Activated T-cell treated with anti-CD3 and anti-CD28 coated beads, Interleukin-2, amount 50 U/mL, for 24 hours (primary cell): ENCODE data around the gene FIBCD1.

ENCODE experiments used
- DNase-seq: peaks from one replicate; pipeline ENCODE4 v3.0.0-alpha.2; 2020
- H3K27ac Mint-ChIP-seq: 2 replicates; pipeline ENCODE4 v1.8.0; 2020; ENCODE audit warnings: mild to moderate bottlenecking, mixed read lengths
- H3K27me3 Mint-ChIP-seq: 2 replicates; pipeline ENCODE4 v1.8.0; 2020; ENCODE audit warnings: mixed read lengths
- H3K36me3 Mint-ChIP-seq: 2 replicates; pipeline ENCODE4 v1.8.0; 2020; ENCODE audit warnings: low read depth, mixed read lengths
- H3K4me1 Mint-ChIP-seq: 2 replicates; pipeline ENCODE4 v1.8.0; 2020; ENCODE audit warnings: low read depth, mixed read lengths
- H3K4me3 Mint-ChIP-seq: 2 replicates; pipeline ENCODE4 v1.8.0; 2020; ENCODE audit warnings: mild to moderate bottlenecking, moderate library complexity, mixed read lengths
- H3K9me3 Mint-ChIP-seq: 2 replicates; pipeline ENCODE4 v1.8.0; 2020; ENCODE audit warnings: mixed read lengths

FIBCD1 gene

DNA sequence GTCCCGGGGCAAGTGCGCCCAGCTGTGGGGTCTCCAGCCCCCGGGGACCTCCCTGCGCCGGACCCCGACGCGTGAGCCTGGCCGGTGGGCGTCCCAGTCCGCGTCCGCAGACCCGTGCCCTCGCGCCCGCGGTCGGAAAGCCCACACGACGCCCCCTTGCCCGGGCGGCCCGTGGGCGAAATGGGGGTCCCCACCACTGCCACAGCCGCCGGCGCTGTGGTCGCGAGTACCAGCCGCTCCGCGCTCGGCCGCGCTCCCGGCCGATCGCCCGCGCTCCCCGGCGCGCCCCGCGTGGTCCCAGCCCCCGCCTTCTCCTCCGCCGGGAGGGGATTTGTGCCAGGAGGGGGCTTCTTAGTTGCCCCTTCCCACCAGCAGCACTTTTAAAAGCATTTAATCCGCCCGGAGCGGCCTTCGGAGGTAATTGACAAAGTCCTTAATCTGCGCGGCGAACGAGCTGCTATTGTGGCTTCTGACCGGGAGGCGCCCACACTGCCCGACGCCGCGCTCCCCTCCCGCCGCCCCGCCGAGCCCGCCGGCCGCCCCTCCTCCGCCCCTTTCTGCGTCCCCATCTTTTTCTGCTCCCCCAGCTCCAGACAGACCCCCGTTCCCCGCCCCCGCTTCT, 469 bp upstream of the FIBCD1 start:
- H3K4me1 Mint-ChIP-seq: peaks cover 9% of the 10 kb centered on the region
- peaks cover 79% of the 10 kb centered on the region for H3K27me3 Mint-ChIP-seq
- H3K4me3 Mint-ChIP-seq: peak overlapping the region; percentile 29
- DNase-seq: no peak
- no peak overlapping the region for H3K27ac Mint-ChIP-seq
- no peaks in the 10 kb centered on the region for H3K36me3 Mint-ChIP-seq
- H3K9me3 Mint-ChIP-seq: no peaks in the 10 kb centered on the region

DNA sequence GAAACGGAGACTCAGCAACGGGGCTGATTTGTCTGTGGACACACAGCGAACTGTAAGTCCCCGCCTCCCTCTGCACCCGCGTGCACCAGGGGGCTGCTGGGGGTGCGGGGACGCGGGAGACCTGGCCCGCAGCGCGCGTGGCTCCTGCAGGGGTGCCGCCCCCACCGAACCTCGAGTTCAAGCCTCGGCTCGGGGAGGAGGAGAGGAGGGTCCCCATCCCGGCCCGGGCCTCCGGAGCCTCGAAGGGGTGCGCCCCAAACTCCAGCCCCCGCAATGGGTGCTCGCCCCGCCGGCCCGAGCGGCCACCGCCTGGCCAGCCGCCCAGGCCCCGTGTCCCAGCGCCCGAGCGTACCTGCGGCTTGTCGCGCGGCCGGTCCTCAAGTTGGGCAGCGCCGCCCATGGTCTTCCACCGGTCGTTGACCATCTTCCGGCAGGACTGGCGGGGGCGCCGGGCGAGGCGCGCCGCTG, 829 bp downstream of the FIBCD1 start:
- Mint-ChIP-seq H3K4me3 (no peak overlapping the region), H3K27me3 (peaks cover 82% of the 10 kb centered on the region), H3K27ac (no peak overlapping the region), H3K9me3 (no peaks in the 10 kb centered on the region), H3K4me1 (peaks cover 9% of the 10 kb centered on the region), H3K36me3 (no peaks in the 10 kb centered on the region)
- DNase-seq: no peak

DNA sequence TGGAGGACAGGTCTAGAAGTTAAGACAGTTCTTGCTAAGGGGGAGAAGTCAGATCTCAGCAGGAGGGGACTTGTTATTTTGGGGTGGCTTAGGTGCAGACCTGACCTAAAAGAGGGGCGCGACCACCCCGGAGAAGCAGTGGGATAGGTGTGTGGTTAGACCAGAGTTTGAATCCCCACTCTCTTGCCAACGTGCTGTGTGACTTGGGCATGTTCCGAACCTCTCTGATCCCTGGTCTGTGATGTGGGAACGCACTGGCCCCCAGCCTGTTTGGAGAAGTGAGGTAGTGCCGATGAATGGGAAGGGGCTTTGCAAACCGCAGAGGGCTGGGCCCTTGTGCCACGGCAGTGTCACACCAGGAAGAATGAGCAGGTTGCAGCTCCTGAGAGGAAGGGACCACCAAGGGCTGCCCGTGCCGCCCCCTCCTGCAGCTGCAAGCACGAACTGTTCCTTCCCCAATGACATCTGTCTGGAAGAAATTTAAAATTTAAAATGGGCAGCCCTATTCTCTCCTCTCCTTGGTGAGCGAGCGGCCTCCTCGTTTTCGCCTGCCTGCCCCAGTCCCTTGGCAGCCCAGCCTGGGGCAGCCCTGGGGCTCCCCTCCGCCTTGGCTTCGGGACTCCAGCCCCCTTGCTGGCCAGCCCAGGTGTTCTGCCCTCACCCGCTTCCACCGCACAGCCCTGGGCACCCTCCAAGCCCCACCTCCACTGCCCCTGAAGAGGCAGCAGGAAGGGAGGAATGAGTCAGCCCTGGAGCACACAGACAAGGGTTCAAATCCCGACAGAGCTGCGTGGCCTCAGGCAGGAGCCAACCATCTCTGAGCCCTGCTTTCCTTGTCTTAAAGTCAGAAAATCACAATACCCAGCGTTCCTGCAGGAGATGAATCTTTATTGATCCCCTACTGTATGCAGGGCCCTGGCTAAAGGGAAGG, 1.6 kb downstream of the FIBCD1 start:
- Mint-ChIP-seq H3K36me3 (no peaks in the 10 kb centered on the region), H3K4me3 (no peak overlapping the region), H3K27me3 (peaks cover 82% of the 10 kb centered on the region), H3K9me3 (no peaks in the 10 kb centered on the region), H3K4me1 (peaks cover 9% of the 10 kb centered on the region), H3K27ac (no peak overlapping the region)
- no peak for DNase-seq

DNA sequence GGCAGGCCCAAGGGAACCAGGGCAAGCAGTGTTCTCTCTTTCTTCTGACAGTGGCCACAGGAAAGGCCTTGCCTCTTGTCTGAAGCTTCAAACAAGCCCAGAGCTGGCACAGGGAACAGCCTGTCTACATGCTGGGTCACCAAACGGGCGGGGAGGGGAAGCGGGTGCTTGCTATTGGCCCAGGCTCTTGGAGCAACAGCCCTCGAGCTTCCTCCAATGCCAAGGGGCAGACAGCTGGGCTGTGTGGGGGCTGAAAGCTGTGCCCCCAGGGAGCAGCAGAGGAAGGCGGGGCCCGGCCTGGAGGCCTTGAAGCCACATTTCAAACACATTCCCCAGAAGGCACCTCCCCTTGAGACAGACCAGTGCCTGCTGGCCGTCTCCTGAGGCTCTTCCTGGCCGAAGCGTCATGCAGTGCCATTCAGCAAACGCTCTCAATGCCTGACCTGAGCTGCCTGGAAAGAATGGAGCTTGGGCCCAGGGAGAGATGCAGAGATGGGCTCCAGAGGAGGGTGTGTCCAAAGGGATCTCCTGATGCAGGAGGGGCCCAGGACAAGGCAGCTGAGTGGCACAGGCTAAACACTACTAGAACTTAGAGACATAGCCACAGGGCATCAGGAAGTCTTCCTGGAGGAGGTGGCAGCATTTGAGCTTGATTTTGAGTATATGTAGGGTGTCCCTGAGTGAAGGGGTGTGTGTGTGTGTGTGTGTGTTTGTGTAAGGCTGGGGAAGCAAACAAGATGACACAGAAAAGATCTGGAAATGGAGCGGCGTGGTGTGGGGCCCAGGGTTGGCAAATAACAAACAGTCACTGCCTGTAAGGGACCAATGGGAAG, 2.5 kb downstream of the FIBCD1 start:
- H3K36me3 Mint-ChIP-seq: no peaks in the 10 kb centered on the region
- peaks cover 9% of the 10 kb centered on the region for H3K4me1 Mint-ChIP-seq
- no peak overlapping the region for H3K4me3 Mint-ChIP-seq
- H3K9me3 Mint-ChIP-seq: no peaks in the 10 kb centered on the region
- DNase-seq: no peak
- H3K27me3 Mint-ChIP-seq: peaks cover 81% of the 10 kb centered on the region
- H3K27ac Mint-ChIP-seq: no peak overlapping the region

DNA sequence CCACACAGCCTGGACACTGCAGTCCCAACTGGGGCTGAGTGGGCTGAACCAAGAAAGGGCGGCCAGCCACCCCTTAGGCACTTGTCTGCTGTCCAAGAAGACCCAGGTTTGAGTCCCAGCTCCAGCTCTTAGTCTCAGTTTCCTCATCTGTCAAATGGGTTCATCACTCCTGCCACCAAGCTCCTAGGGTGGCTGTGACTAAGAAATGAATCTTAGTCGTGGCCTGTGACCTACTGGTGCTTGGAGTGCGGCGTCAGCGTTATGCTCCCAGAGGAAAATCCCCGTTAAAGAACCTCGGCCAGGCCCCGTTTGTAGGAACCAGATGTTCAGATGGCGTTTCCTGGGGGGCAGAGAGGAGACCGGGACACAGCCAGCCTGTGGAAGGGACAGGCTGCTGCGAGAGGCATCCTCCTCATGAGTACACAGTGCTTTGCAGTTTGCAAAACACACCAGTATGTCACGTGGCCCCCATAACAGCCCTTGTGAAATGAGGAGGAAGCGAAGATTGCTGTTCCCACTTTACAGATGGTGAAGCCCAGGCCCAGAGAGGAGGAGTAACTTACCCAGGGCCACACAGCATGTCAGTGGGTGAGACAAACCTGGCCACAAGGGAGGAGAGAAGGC, 3.3 kb downstream of the FIBCD1 start:
- no peak overlapping the region for H3K27ac Mint-ChIP-seq
- no peak overlapping the region for H3K4me3 Mint-ChIP-seq
- DNase-seq: no peak
- peaks cover 73% of the 10 kb centered on the region for H3K27me3 Mint-ChIP-seq
- peaks cover 6% of the 10 kb centered on the region for H3K4me1 Mint-ChIP-seq
- H3K9me3 Mint-ChIP-seq: no peaks in the 10 kb centered on the region
- no peaks in the 10 kb centered on the region for H3K36me3 Mint-ChIP-seq

DNA sequence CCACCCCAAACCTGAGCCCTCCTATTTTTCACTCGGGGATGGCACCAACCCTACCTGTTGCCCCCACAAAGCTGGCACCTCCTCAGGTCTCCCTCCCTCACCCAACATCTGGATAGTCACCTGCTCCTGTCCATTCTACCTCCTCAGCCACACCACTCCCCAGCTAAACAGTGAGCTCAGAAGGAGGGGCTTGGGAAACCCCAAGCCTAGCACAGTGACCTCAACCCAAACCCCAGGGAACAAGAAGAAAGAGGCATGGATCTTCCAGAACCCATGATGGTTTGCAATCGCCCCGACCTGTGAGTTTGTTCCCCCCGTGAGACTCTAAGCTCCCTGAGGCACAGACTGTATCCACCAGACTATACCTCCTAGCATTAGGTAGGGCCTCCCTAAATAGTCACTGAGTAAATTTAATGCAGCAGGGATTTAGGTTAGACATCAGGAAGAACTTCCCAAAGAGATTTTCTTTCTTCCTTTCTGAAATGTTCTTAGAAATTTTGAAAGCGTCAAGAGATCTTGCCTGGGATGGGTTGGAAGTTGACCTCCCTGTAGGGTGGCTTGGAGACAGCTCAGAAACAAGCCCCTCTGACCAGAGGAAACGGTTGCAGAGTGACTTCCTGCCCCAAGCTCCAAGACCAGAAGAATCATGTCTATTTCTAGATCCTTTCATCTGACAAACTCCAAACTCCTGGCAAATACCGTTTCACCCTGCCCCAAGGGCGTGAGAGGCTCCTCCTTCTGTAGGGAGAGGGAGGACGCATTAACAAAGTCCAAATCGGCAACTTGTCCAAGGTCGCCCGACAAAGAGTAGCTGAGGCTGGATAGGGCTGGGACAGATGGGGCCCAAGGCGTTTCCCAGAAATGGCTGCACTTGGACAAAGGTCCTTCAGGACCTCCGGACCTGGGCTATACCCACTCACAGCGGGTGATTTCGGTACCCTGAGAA, 4.1 kb downstream of the FIBCD1 start:
- H3K4me3 Mint-ChIP-seq: no peak overlapping the region

DNA sequence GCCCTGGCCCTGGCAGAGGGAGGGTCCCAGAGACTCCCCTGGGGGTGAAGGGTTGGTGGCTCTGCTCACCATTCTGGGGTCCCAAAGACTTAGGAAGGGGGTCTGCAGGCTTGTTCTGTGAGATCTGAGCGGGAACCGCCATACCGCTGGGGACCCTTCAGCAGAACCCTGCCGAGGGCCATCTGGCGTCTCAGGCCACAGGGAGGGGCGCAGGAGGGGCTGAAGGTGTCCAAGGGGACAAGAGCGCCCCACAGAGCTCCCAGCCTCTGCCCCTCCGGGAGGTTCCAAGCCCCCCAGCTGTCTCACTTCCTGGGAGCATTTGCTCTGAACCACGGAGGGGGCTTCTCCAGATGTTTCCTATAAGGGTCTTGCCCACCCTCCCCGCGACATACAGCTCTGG, 4.8 kb downstream of the FIBCD1 start:
- DNase-seq: no peak
- Mint-ChIP-seq H3K9me3 (no peaks in the 10 kb centered on the region), H3K4me3 (no peak overlapping the region), H3K27ac (no peak overlapping the region), H3K27me3 (peaks cover 64% of the 10 kb centered on the region), H3K4me1 (peaks cover 3% of the 10 kb centered on the region), H3K36me3 (no peaks in the 10 kb centered on the region)

More for the DNA sequence above, 4.1 kb downstream of the FIBCD1 start:
- Mint-ChIP-seq H3K4me1 (peaks cover 3% of the 10 kb centered on the region), H3K27ac (no peak overlapping the region), H3K9me3 (no peaks in the 10 kb centered on the region), H3K27me3 (peaks cover 66% of the 10 kb centered on the region), H3K36me3 (no peaks in the 10 kb centered on the region)
- no peak for DNase-seq

DNA sequence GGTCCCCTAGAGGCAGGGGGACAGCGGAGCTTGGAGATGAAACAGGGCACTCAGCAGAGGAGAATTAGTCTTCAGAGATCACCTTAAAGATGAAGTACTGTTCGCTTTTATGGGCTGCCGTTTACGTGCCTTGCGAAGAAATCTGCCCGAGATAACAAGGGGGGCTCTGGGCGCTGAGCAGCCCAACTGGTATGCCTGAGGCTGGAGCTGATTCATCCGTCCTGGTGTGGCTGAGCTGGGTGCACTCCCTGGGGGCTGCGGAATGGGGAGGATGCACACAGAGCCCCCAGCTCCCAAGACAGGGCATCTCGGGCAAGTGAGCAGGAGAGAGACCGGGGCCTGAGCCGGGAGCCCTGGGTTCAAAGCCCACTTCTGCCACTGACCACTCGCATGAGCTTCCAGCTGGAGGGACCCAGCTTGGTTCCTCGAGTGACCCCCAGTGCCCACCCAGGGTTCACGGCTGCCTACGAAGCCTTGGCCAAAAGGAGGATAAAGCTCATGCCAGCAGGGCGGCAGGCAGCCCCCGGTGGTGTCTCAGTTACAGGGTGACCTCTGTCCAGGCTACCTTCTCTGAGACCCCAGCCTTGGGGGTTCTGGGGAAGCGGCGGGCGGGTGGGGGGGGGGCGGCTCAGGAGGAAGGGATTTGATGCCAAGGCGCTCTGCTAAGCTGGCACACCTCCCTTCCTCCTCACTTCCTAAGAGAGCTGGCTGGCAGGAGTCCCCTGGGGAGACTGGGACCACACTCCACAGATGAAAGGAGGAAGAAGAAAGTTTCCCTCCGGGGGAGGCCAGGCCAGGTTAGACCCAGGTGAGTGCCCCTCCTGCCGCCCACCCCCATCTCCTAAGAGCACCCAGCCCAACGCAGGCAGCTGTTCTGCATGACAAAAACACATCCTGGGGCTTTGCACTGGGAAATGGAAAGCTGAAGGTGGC, 5.7 kb downstream of the FIBCD1 start:
- no peak for DNase-seq
- Mint-ChIP-seq H3K36me3 (no peaks in the 10 kb centered on the region), H3K4me3 (no peak overlapping the region), H3K27me3 (peaks cover 61% of the 10 kb centered on the region), H3K9me3 (no peaks in the 10 kb centered on the region), H3K4me1 (peaks cover 2% of the 10 kb centered on the region), H3K27ac (no peak overlapping the region)

DNA sequence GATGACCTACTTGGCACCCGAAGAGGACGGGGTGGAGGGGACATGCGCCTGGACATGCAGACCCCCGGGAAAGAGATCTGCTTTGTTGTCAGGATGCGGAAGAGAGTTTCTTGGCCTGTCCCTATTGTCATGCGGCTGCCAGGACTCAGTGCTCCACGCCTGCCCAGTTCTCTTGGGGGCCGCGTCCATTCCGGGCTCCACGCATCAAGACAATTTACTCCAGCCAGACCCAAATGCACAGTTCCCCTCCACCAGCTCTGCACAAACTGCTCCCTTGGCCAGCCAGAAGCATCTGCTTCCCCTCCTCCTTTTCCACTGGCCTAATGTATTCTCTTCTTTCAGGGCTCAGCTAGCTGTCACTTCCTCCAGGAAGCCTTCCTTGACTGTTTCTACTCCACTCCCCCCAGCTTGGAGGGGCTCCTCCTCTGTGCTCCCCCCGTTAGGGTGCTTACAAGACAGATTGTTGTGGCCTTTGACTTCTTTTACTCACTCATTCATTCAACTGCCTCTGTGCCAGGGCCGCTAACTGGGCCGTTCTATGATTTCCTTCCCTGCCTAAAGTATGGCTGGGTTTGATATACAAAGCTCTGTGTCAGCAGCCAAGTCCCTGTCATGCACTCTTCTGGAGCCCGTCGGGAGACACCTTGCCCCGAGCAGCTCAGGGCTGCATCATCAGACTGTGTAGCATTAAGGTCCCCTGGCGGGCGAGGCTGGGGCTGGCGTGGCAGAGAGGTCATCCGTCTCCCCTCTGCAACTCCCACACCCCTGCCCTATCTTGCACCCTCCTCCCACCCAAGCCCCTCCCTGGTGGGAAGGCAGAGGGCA, 6.6 kb downstream of the FIBCD1 start:
- no peak overlapping the region for H3K27ac Mint-ChIP-seq
- H3K27me3 Mint-ChIP-seq: peaks cover 55% of the 10 kb centered on the region
- no peak overlapping the region for H3K4me3 Mint-ChIP-seq
- DNase-seq: no peak
- H3K9me3 Mint-ChIP-seq: no peaks in the 10 kb centered on the region
- no peaks in the 10 kb centered on the region for H3K4me1 Mint-ChIP-seq
- no peaks in the 10 kb centered on the region for H3K36me3 Mint-ChIP-seq

DNA sequence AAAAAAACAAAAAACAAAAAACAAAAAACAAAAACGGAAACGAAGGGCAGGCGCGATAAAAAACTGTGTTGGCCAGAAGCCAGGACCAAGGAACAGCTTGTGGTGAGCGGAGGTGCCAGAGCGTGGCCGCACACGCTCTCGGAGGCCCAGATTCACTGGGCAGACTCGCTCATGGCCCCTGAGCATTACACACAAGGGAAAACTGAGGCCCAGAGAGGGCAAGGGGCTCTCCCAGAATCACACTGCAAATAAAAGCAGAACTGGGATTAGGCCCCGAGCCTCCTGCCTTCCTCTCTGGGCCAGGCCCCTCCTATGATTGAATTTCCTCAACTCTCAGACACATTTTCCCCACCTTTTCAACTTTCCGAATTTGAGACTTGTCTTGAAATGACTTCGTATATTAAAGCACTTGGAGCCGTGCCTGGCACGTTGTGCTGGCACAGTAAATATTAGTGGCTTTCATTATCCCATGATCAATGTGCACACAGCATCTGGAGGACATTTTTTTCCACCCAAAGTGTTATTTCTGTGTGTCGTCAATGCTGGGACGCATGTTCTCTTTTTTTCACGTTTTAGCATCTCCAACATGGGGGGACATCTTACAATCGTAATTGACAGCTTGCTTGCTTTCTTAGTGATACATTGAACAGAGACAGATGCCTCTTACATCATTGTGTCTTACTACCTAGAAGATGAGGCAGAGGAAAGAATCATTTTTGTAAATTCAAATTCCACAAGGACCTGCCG, 7.4 kb downstream of the FIBCD1 start:
- Mint-ChIP-seq H3K4me3 (no peak overlapping the region), H3K4me1 (no peaks in the 10 kb centered on the region), H3K27ac (no peak overlapping the region), H3K9me3 (no peaks in the 10 kb centered on the region), H3K36me3 (no peaks in the 10 kb centered on the region), H3K27me3 (peaks cover 47% of the 10 kb centered on the region)
- no peak for DNase-seq

DNA sequence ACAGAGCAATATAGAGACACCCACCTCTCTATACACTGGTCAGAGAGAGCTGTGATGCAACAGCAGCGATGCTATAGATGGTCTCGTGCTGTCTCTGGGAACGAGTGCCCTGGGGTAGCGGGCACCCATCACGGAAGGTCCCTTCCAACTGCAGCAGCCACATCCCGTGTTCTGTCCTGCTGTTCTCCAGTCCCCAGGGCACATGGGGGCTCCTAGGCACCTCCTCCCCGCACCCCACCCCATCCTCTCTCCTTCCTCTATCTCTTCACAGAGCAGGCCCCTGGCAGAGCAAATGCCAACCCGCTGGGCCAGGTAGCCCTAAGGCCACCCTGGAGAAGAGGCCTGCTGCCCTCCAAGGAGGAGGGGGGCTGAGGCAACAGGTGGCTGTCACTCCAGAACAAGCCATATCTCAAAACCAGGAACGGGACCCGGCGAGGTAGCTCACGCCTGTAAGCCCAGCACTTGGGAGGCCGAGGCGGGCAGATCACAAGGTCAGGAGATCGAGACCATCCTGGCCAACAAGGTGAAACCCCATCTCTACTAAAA, 8.2 kb downstream of the FIBCD1 start:
- Mint-ChIP-seq H3K36me3 (no peaks in the 10 kb centered on the region), H3K27me3 (peaks cover 39% of the 10 kb centered on the region), H3K9me3 (no peaks in the 10 kb centered on the region), H3K4me3 (no peak overlapping the region), H3K27ac (no peak overlapping the region), H3K4me1 (no peaks in the 10 kb centered on the region)
- no peak for DNase-seq
